Measurements from ENCODE around the gene MED16. TPM values are rescaled to one million over a fixed set of nuclear protein-coding genes. Genes with fewer than 3 reads are reported as not detected.

The MED16 gene
- total and polyA plus RNA-seq, 2 of the 13 experiments (the other 11 are each of a cell fraction or from before 2014, with no cell fraction given) = 13.3 to 14.8 TPM

DNA sequence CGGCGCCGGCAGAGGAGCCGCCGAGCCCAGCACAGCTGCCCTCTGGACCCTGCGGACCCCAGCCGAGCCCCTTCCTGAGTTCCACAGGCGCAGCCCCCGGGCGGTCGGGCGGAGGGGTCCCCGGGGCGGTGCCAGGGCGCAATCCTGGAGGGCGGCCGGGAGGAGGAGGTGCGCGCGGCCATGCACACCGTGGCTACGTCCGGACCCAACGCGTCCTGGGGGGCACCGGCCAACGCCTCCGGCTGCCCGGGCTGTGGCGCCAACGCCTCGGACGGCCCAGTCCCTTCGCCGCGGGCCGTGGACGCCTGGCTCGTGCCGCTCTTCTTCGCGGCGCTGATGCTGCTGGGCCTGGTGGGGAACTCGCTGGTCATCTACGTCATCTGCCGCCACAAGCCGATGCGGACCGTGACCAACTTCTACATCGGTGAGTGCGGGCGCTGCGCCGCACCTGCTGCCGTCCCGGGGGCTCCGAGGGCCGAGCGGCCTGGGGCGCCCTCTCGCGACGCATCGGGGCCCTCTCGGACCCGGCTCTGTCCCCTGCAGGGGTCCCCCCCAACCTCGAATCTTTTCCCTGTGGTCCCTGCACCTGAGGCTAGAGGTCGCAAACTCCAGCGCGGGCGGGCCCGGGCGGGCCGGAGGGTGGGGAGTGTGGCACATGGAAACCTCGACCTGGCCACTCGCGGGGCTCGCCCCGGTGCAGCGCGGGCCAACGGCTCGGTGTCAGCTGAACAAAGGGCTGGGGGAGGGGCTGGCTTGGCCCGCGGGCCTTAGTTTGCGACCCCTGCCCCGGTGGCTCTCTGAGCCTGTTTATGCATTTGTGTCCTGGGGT lies 24.6 kb upstream of the MED16 start, which contains the start of gene KISS1R (continued):
- TF ChIP-seq, protein P1, sequence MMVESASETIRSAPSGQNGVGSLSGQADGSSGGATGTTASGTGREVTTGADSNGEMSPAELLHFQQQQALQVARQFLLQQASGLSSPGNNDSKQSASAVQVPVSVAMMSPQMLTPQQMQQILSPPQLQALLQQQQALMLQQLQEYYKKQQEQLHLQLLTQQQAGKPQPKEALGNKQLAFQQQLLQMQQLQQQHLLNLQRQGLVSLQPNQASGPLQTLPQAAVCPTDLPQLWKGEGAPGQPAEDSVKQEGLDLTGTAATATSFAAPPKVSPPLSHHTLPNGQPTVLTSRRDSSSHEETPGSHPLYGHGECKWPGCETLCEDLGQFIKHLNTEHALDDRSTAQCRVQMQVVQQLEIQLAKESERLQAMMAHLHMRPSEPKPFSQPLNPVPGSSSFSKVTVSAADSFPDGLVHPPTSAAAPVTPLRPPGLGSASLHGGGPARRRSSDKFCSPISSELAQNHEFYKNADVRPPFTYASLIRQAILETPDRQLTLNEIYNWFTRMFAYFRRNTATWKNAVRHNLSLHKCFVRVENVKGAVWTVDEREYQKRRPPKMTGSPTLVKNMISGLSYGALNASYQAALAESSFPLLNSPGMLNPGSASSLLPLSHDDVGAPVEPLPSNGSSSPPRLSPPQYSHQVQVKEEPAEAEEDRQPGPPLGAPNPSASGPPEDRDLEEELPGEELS (CRISPR knock-in tag; IDR thresholded peaks at IDR 0.05) = peak; percentile 28
- TF ChIP-seq, protein P2, sequence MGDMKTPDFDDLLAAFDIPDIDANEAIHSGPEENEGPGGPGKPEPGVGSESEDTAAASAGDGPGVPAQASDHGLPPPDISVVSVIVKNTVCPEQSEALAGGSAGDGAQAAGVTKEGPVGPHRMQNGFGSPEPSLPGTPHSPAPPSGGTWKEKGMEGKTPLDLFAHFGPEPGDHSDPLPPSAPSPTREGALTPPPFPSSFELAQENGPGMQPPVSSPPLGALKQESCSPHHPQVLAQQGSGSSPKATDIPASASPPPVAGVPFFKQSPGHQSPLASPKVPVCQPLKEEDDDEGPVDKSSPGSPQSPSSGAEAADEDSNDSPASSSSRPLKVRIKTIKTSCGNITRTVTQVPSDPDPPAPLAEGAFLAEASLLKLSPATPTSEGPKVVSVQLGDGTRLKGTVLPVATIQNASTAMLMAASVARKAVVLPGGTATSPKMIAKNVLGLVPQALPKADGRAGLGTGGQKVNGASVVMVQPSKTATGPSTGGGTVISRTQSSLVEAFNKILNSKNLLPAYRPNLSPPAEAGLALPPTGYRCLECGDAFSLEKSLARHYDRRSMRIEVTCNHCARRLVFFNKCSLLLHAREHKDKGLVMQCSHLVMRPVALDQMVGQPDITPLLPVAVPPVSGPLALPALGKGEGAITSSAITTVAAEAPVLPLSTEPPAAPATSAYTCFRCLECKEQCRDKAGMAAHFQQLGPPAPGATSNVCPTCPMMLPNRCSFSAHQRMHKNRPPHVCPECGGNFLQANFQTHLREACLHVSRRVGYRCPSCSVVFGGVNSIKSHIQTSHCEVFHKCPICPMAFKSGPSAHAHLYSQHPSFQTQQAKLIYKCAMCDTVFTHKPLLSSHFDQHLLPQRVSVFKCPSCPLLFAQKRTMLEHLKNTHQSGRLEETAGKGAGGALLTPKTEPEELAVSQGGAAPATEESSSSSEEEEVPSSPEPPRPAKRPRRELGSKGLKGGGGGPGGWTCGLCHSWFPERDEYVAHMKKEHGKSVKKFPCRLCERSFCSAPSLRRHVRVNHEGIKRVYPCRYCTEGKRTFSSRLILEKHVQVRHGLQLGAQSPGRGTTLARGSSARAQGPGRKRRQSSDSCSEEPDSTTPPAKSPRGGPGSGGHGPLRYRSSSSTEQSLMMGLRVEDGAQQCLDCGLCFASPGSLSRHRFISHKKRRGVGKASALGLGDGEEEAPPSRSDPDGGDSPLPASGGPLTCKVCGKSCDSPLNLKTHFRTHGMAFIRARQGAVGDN (CRISPR knock-in tag; IDR thresholded peaks at IDR 0.05) = peak; percentile 92
- peak; percentile 96 for TF ChIP-seq STAG1 (CRISPR knock-in tag; IDR thresholded peaks at IDR 0.05)
- TF ChIP-seq, protein P3, sequence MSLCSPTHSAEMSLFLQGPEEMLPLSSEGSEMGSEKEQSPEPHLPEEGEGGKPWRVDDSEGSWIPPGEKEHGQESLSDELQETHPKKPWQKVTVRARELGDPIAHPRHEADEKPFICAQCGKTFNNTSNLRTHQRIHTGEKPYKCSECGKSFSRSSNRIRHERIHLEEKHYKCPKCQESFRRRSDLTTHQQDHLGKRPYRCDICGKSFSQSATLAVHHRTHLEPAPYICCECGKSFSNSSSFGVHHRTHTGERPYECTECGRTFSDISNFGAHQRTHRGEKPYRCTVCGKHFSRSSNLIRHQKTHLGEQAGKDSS (CRISPR knock-in tag; IDR thresholded peaks at IDR 0.05; ENCODE audit: borderline replicate concordance, low read depth) = no peak
- TF ChIP-seq ZNF766 (CRISPR knock-in tag; IDR thresholded peaks at IDR 0.05; ENCODE audit: borderline replicate concordance) = peak; percentile 57
- peak; percentile 71; the same call in 1 of the 2 replicates for TF ChIP-seq TMF1 (CRISPR knock-in tag; IDR thresholded peaks at IDR 0.05; ENCODE audit: low read depth)
- TF ChIP-seq, protein P4, sequence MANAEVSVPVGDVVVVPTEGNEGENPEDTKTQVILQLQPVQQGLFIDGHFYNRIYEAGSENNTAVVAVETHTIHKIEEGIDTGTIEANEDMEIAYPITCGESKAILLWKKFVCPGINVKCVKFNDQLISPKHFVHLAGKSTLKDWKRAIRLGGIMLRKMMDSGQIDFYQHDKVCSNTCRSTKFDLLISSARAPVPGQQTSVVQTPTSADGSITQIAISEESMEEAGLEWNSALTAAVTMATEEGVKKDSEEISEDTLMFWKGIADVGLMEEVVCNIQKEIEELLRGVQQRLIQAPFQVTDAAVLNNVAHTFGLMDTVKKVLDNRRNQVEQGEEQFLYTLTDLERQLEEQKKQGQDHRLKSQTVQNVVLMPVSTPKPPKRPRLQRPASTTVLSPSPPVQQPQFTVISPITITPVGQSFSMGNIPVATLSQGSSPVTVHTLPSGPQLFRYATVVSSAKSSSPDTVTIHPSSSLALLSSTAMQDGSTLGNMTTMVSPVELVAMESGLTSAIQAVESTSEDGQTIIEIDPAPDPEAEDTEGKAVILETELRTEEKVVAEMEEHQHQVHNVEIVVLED (CRISPR knock-in tag; IDR thresholded peaks at IDR 0.05; ENCODE audit: borderline replicate concordance) = no peak; the same call in 1 of the 2 replicates
- TF ChIP-seq FOXC1 (CRISPR knock-in tag; IDR thresholded peaks at IDR 0.05; ENCODE audit: borderline replicate concordance) = 0 out of 2 replicates have a peak, but pooled peaks have one; percentile 8
- TF ChIP-seq, protein P5, sequence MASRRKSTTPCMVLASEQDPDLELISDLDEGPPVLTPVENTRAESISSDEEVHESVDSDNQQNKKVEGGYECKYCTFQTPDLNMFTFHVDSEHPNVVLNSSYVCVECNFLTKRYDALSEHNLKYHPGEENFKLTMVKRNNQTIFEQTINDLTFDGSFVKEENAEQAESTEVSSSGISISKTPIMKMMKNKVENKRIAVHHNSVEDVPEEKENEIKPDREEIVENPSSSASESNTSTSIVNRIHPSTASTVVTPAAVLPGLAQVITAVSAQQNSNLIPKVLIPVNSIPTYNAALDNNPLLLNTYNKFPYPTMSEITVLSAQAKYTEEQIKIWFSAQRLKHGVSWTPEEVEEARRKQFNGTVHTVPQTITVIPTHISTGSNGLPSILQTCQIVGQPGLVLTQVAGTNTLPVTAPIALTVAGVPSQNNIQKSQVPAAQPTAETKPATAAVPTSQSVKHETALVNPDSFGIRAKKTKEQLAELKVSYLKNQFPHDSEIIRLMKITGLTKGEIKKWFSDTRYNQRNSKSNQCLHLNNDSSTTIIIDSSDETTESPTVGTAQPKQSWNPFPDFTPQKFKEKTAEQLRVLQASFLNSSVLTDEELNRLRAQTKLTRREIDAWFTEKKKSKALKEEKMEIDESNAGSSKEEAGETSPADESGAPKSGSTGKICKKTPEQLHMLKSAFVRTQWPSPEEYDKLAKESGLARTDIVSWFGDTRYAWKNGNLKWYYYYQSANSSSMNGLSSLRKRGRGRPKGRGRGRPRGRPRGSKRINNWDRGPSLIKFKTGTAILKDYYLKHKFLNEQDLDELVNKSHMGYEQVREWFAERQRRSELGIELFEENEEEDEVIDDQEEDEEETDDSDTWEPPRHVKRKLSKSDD (CRISPR knock-in tag; IDR thresholded peaks at IDR 0.05; ENCODE audit: low read depth) = 0 out of 2 replicates have a peak, but pooled peaks have one; percentile 27
- no peak for TF ChIP-seq ZNF446 (CRISPR knock-in tag; IDR thresholded peaks at IDR 0.05)
- TF ChIP-seq, protein P6, sequence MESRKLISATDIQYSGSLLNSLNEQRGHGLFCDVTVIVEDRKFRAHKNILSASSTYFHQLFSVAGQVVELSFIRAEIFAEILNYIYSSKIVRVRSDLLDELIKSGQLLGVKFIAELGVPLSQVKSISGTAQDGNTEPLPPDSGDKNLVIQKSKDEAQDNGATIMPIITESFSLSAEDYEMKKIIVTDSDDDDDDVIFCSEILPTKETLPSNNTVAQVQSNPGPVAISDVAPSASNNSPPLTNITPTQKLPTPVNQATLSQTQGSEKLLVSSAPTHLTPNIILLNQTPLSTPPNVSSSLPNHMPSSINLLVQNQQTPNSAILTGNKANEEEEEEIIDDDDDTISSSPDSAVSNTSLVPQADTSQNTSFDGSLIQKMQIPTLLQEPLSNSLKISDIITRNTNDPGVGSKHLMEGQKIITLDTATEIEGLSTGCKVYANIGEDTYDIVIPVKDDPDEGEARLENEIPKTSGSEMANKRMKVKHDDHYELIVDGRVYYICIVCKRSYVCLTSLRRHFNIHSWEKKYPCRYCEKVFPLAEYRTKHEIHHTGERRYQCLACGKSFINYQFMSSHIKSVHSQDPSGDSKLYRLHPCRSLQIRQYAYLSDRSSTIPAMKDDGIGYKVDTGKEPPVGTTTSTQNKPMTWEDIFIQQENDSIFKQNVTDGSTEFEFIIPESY (CRISPR knock-in tag; IDR thresholded peaks at IDR 0.05) = peak; percentile 76
- TF ChIP-seq HIVEP1 (CRISPR knock-in tag; IDR thresholded peaks at IDR 0.05) = peak; percentile 72
- TF ChIP-seq ZNF790 (CRISPR knock-in tag; IDR thresholded peaks at IDR 0.05; ENCODE audit: borderline replicate concordance) = no peak
